Upper lobe of left lung (tissue), 6 donors: Measurements from ENCODE around the gene ITGA2. TPM values are rescaled to one million over a fixed set of nuclear protein-coding genes. Genes with fewer than 3 reads are reported as not detected.
A peak's percentile ranks its signal among the peaks of the same experiment; 100 is the strongest.

Experiments used
- ATAC-seq, 2 donors: fragments of 200-7000 bp; cut with Tn5 transposase; one replicate each; pipeline ENCODE4 v1.9.1; 2022; ENCODE audit warnings: mild to moderate bottlenecking in 2 of 2, moderate library complexity in 2 of 2; ENCODE audit not compliant: low FRiP score in 2 of 2
- DNase-seq, 2 donors: peaks; one replicate each; pipeline ENCODE4 v3.0.0-alpha.2; 2019 to 2020
- H3K27ac ChIP-seq, 4 donors: fragments of 200-600 bp; sonication (generic); one replicate each; pipeline ENCODE4 v1.5.1; 2016 to 2019
- H3K27me3 ChIP-seq, 4 donors: fragments of 200-600 bp; sonication (generic); one replicate each; pipeline ENCODE4 v1.5.1; 2017 to 2019
- H3K36me3 ChIP-seq, 4 donors: fragments of 200-600 bp; sonication (generic); one replicate each; pipeline ENCODE4 v1.5.1; 2016 to 2019
- H3K4me1 ChIP-seq, 4 donors: fragments of 200-600 bp; sonication (generic); one replicate each; pipeline ENCODE4 v1.5.1; 2018 to 2019
- H3K4me3 ChIP-seq, 4 donors: fragments of 200-600 bp; sonication (generic); one replicate each; pipeline ENCODE4 v1.5.1; 2017 to 2019; ENCODE audit warnings: mild to moderate bottlenecking in 2 of 4, moderate library complexity in 1 of 4
- H3K9me3 ChIP-seq, 4 donors: fragments of 200-600 bp; sonication (generic); one replicate each; pipeline ENCODE4 v1.5.1; 2018 to 2019
- EP300 ChIP-seq, 4 donors: sonication (generic); formaldehyde crosslinking; IDR thresholded peaks; one replicate each; pipeline ENCODE4 v1.5.1; 2017; ENCODE audit warnings: antibody characterized with exemption in 4 of 4, control low read depth in 2 of 4
- POLR2A ChIP-seq, 4 donors: fragments of 450-650 bp; IDR thresholded peaks; one replicate each; pipeline ENCODE4 v1.5.1; 2016 to 2017; ENCODE audit warnings: antibody characterized with exemption in 4 of 4, mild to moderate bottlenecking in 2 of 4
- POLR2AphosphoS5 ChIP-seq, 2 donors: sonication (generic); formaldehyde crosslinking; IDR thresholded peaks; one replicate each; pipeline ENCODE4 v1.5.1; 2017; ENCODE audit warnings: antibody characterized with exemption in 2 of 2
- WGBS, 2 donors: methylation state at CpG; one replicate each; pipeline ENCODE4 v1.1.5; 2017 to 2018; 5-methylcytosine and 5-hydroxymethylcytosine counted together
- total RNA-seq, 6 donors: library from RNA; depleted of rRNA in 4 of 6; stranded (reverse); fragments of >200 nt in 4 of 6; gene quantifications; one replicate each; pipeline versions ENCODE4 v1.1.0 to v1.2.1, GENCODE V29; 2016 to 2021
- TF ChIP-seq, protein P1 (sequence below), 6 experiments: fragments of 450-650 bp in 4 of 6; fragments of 200-600 bp in 2 of 6; sonication (generic) in 2 of 6; IDR thresholded peaks; one replicate each; pipeline ENCODE4 v1.5.1; 2016 to 2019; ENCODE audit warnings: antibody characterized with exemption in 6 of 6
- donor health status: DM: no; HTN: no; CAD: no; lungs with moderate emphysema.
- donor health status: DM: no; HTN: yes; CAD: no; lungs with severe emphysema.

The ITGA2 gene
- total RNA-seq, 6 donors from 2014 or later, result 4.2 to 45.8 (median 13.7) TPM

DNA sequence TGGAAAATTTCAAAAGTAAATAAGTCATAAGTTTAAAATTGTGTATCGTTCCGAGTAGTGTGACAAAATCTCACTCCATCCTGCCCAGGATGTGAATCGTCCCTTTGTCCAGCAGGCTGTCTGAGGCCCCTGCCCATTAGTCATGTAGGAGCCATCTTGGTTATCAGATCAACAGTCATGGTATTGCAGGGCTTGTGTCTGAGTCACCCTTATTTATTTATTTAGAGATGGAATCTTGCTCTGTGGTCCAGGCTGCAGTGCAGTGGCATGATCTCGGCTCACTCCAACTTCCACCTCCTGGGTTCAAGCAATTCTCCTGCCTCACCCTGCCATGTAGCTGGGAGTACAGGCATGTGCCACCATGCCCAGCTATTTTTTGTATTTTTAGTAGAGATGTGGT lies 30.2 kb downstream of the ITGA2 start:
- 61 to 76% methylated on average over 4 of the region's 4 CpGs for WGBS, 2 donors
- TF ChIP-seq POLR2AphosphoS5 (IDR thresholded peaks at IDR 0.05), result peak in 1 of 2 donors; percentile 11
- TF ChIP-seq POLR2A (IDR thresholded peaks at IDR 0.05), result no peak
- TF ChIP-seq, protein P1, sequence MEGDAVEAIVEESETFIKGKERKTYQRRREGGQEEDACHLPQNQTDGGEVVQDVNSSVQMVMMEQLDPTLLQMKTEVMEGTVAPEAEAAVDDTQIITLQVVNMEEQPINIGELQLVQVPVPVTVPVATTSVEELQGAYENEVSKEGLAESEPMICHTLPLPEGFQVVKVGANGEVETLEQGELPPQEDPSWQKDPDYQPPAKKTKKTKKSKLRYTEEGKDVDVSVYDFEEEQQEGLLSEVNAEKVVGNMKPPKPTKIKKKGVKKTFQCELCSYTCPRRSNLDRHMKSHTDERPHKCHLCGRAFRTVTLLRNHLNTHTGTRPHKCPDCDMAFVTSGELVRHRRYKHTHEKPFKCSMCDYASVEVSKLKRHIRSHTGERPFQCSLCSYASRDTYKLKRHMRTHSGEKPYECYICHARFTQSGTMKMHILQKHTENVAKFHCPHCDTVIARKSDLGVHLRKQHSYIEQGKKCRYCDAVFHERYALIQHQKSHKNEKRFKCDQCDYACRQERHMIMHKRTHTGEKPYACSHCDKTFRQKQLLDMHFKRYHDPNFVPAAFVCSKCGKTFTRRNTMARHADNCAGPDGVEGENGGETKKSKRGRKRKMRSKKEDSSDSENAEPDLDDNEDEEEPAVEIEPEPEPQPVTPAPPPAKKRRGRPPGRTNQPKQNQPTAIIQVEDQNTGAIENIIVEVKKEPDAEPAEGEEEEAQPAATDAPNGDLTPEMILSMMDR (IDR thresholded peaks at IDR 0.05), result no peak
- no peak for TF ChIP-seq EP300 (IDR thresholded peaks at IDR 0.05)
- no peaks in the 10 kb centered on the region for H3K36me3 ChIP-seq
- no peak for ATAC-seq
- peaks cover 0 to 7% (median 3%) of the 10 kb centered on the region in 4 donors for H3K4me1 ChIP-seq
- H3K27me3 ChIP-seq, result no peaks in the 10 kb centered on the region
- H3K27ac ChIP-seq, result no peak overlapping the region
- no peaks in the 10 kb centered on the region for H3K9me3 ChIP-seq
- no peak for DNase-seq
- H3K4me3 ChIP-seq, result no peak overlapping the region

- 75 to 93% methylated on average over 6 of the region's 6 CpGs for WGBS, 2 donors
- H3K4me3 ChIP-seq, result no peak overlapping the region
- H3K27me3 ChIP-seq, result no peaks in the 10 kb centered on the region
- ATAC-seq, result no peak
- no peak overlapping the region for H3K27ac ChIP-seq
- TF ChIP-seq POLR2AphosphoS5 (IDR thresholded peaks at IDR 0.05), result no peak
- no peak for TF ChIP-seq POLR2A (IDR thresholded peaks at IDR 0.05)
- no peak for TF ChIP-seq EP300 (IDR thresholded peaks at IDR 0.05)
- TF ChIP-seq, protein P1 (IDR thresholded peaks at IDR 0.05), result no peak
- no peak for DNase-seq
- H3K9me3 ChIP-seq, result no peaks in the 10 kb centered on the region
- H3K4me1 ChIP-seq, result peaks cover 3 to 14% (median 11%) of the 10 kb centered on the region in 4 donors
- H3K36me3 ChIP-seq, result no peaks in the 10 kb centered on the region
Observed at GRCh38 chr5:53022930-53023511, 33.9 kb downstream of the ITGA2 start.

- DNase-seq, result no peak
- no peaks in the 10 kb centered on the region for H3K9me3 ChIP-seq
- no peak overlapping the region for H3K4me3 ChIP-seq
- H3K27me3 ChIP-seq, result no peaks in the 10 kb centered on the region
- no peak for TF ChIP-seq EP300 (IDR thresholded peaks at IDR 0.05)
- peak in 1 of 2 donors; percentile 28 for TF ChIP-seq POLR2AphosphoS5 (IDR thresholded peaks at IDR 0.05)
- peaks cover 3 to 17% (median 12%) of the 10 kb centered on the region in 4 donors for H3K4me1 ChIP-seq
- H3K27ac ChIP-seq, result peak overlapping the region in 1 of 4 donors; percentile 22
- peak in 1 of 2 donors; percentile 70 for ATAC-seq
- 38 to 52% methylated on average over 2 of the region's 2 CpGs for WGBS, 2 donors
- H3K36me3 ChIP-seq, result no peaks in the 10 kb centered on the region
Observed at GRCh38 chr5:53023969-53024368, 34.8 kb downstream of the ITGA2 start.

- peak overlapping the region in 2 of 4 donors; percentile 4 to 22 for H3K27ac ChIP-seq
- ATAC-seq (no peak), DNase-seq (no peak)
- H3K36me3 ChIP-seq, result no peaks in the 10 kb centered on the region
- no peaks in the 10 kb centered on the region for H3K9me3 ChIP-seq
- WGBS, 2 donors, result 82 to 84% methylated on average over 4 of the region's 4 CpGs
- H3K27me3 ChIP-seq, result no peaks in the 10 kb centered on the region
- H3K4me3 ChIP-seq, result no peak overlapping the region
- TF ChIP-seq EP300 (IDR thresholded peaks at IDR 0.05), result no peak
- TF ChIP-seq, protein P1 (IDR thresholded peaks at IDR 0.05), result no peak
- TF ChIP-seq POLR2A (IDR thresholded peaks at IDR 0.05), result no peak
- TF ChIP-seq POLR2AphosphoS5 (IDR thresholded peaks at IDR 0.05), result no peak
- H3K4me1 ChIP-seq, result peaks cover 3 to 17% (median 12%) of the 10 kb centered on the region in 4 donors
Observed at GRCh38 chr5:53024535-53024934, 35.4 kb downstream of the ITGA2 start.

- Histone ChIP-seq H3K27ac (no peak overlapping the region), H3K36me3 (no peaks in the 10 kb centered on the region), H3K4me3 (no peak overlapping the region), H3K27me3 (no peaks in the 10 kb centered on the region), H3K9me3 (no peaks in the 10 kb centered on the region), H3K4me1 (peaks cover 3 to 19% (median 12%) of the 10 kb centered on the region in 4 donors)
- TF ChIP-seq EP300 (IDR thresholded peaks at IDR 0.05), result no peak
- ATAC-seq (no peak), DNase-seq (no peak)
- WGBS, 2 donors, result 72 to 75% methylated on average over 5 of the region's 5 CpGs
Observed at GRCh38 chr5:53025487-53025886, 36.3 kb downstream of the ITGA2 start.

- ATAC-seq (no peak), DNase-seq (peak in 1 of 2 donors; percentile 44)
- Histone ChIP-seq H3K9me3 (no peaks in the 10 kb centered on the region), H3K36me3 (no peaks in the 10 kb centered on the region), H3K27ac (no peak overlapping the region), H3K27me3 (no peaks in the 10 kb centered on the region), H3K4me3 (no peak overlapping the region), H3K4me1 (peaks cover 21 to 34% (median 34%) of the 10 kb centered on the region in 4 donors)
- 23 to 35% methylated on average over 4 of the region's 4 CpGs for WGBS, 2 donors
- TF ChIP-seq POLR2A (IDR thresholded peaks at IDR 0.05) (no peak), POLR2AphosphoS5 (IDR thresholded peaks at IDR 0.05) (no peak), EP300 (IDR thresholded peaks at IDR 0.05) (no peak)
- TF ChIP-seq, protein P1 (IDR thresholded peaks at IDR 0.05), result no peak
Observed at GRCh38 chr5:53027913-53028312, 38.8 kb downstream of the ITGA2 start.
